HT1080 (cell line): ENCODE results near the gene TNFAIP8. TPM values are rescaled to one million over a fixed set of nuclear protein-coding genes. Genes with fewer than 3 reads are reported as not detected.

Experiments
- DNase-seq: peaks from one replicate; pipeline ENCODE4 v3.0.0-alpha.2; 2015; ENCODE audit warnings: low read depth
- total RNA-seq: library from RNA; depleted of rRNA; stranded (reverse); fragments of >200 nt; shearing (Covaris generic); gene quantifications from 2 replicates; pipeline ENCODE4 v1.2.3, GENCODE V29; 2014

The TNFAIP8 gene
- total RNA-seq, 1 experiment from 2014 or later, result 26.7 TPM

- DNase-seq, result peak; percentile 62
Observed at GRCh38 chr5:119328753-119329602, 26.8 kb upstream of the TNFAIP8 start.

- no peak for DNase-seq
Observed at GRCh38 chr5:119329666-119330065, 26.2 kb upstream of the TNFAIP8 start.

GRCh38 chr5:119330367-119331183 is 25.2 kb upstream of the TNFAIP8 start:
- no peak for DNase-seq

GRCh38 chr5:119331566-119332095 is 24.2 kb upstream of the TNFAIP8 start:
- DNase-seq, result no peak

- DNase-seq, result no peak
Observed at GRCh38 chr5:119332208-119332607, 23.6 kb upstream of the TNFAIP8 start.

- no peak for DNase-seq
Observed at GRCh38 chr5:119332978-119333401, 22.8 kb upstream of the TNFAIP8 start.

- DNase-seq, result no peak
Observed at GRCh38 chr5:119333421-119333851, 22.4 kb upstream of the TNFAIP8 start.

GRCh38 chr5:119335261-119335677 is 20.6 kb upstream of the TNFAIP8 start:
- DNase-seq, result no peak

- no peak for DNase-seq
Observed at GRCh38 chr5:119336262-119336661, 19.6 kb upstream of the TNFAIP8 start.

GRCh38 chr5:119336845-119337580 is 18.8 kb upstream of the TNFAIP8 start:
- DNase-seq, result no peak

- no peak for DNase-seq
Observed at GRCh38 chr5:119338326-119338946, 17.4 kb upstream of the TNFAIP8 start.

GRCh38 chr5:119339344-119339743 is 16.5 kb upstream of the TNFAIP8 start:
- no peak for DNase-seq

- DNase-seq, result no peak
Observed at GRCh38 chr5:119339965-119340364, 15.9 kb upstream of the TNFAIP8 start.

- no peak for DNase-seq
Observed at GRCh38 chr5:119340597-119341218, 15.1 kb upstream of the TNFAIP8 start.

- no peak for DNase-seq
Observed at GRCh38 chr5:119341452-119342349, 14.1 kb upstream of the TNFAIP8 start.

GRCh38 chr5:119342406-119342805 is 13.4 kb upstream of the TNFAIP8 start:
- no peak for DNase-seq

GRCh38 chr5:119343052-119343451 is 12.8 kb upstream of the TNFAIP8 start:
- no peak for DNase-seq

- peak; percentile 35 for DNase-seq
Observed at GRCh38 chr5:119343766-119344165, 12.1 kb upstream of the TNFAIP8 start.

- no peak for DNase-seq
Observed at GRCh38 chr5:119344231-119344630, 11.6 kb upstream of the TNFAIP8 start.
